K562 (cell line): Measurements from ENCODE around the gene MRPL32. TPM values are rescaled to one million over a fixed set of nuclear protein-coding genes. Genes with fewer than 3 reads are reported as not detected.

ENCODE experiments used
- ATAC-seq: fragments of 200-7000 bp; cut with Tn5 transposase; 3 replicates; pipeline ENCODE4 v1.9.1; 2020; ENCODE audit warnings: moderate library complexity
- BruUV-seq: library from RNA; stranded (reverse); fragments of 400-500 nt; replicated peaks from 2 replicates; lab custom pipeline; 2021; lab: Mats Ljungman, UMichigan
- CTCF ChIA-PET: fragments of 300-600 bp; formaldehyde crosslinking; extraction: SDS; loops from one replicate; lab custom pipeline; 2021; ENCODE audit warnings: low intra/inter-chr PET ratio; lab: Yijun Ruan, JAX
- POLR2A ChIA-PET: fragments of 300-600, 350-650 bp; sonication (Branson Sonifier 250); formaldehyde crosslinking; extraction: SDS; loops from one replicate; lab custom pipeline; 2021; ENCODE audit warnings: antibody characterized with exemption, inconsistent platforms; lab: Yijun Ruan, JAX
- DNase-seq, 4 experiments: peaks; one replicate each; pipeline versions ENCODE4 v3.0.0 to v3.0.0-alpha.2; 2011 to 2018; ENCODE audit warnings: low spot score in 3 of 4, mixed read lengths in 3 of 4; ENCODE audit errors: extremely low read depth in 1 of 4
- FAIRE-seq: peaks from 2 replicates; lab custom pipeline; 2011; peaks lifted over from hg19 to GRCh38; lab: Jason Lieb, UNC
- H2AFZ ChIP-seq: 2 replicates; pipeline ENCODE4 v1.6.0; 2011; ENCODE audit warnings: low read depth, low read length, control low read depth, inconsistent platforms
- H3K27ac ChIP-seq: fragments of 200-600 bp; 3 replicates; pipeline ENCODE4 v1.8.0; 2011; ENCODE audit warnings: low read depth, mild to moderate bottlenecking, control low read depth, inconsistent platforms, low read length, moderate library complexity, mixed read lengths; ENCODE audit errors: extremely low read depth
- H3K27me3 ChIP-seq, 2 experiments: fragments of 300-600 bp in 1 of 2; 2 replicates in 1 of 2; 3 replicates in 1 of 2; pipeline versions ENCODE4 v1.6.0 to v1.8.0; 2011; ENCODE audit warnings: inconsistent platforms in 2 of 2, low read length in 2 of 2, mild to moderate bottlenecking in 1 of 2, mixed read lengths in 1 of 2, moderate library complexity in 1 of 2; ENCODE audit not compliant: control insufficient read depth in 2 of 2, insufficient read depth in 2 of 2
- H3K36me3 ChIP-seq: fragments of 300-600 bp; 3 replicates; pipeline ENCODE4 v1.8.0; 2011; ENCODE audit warnings: mild to moderate bottlenecking, low read length, inconsistent platforms; ENCODE audit not compliant: control insufficient read depth, insufficient read depth
- H3K4me1 ChIP-seq, 2 experiments: fragments of 200-600 bp in 1 of 2; replicated peaks in 1 of 2; 2 replicates in 1 of 2; 3 replicates in 1 of 2; pipeline versions ENCODE4 v1.5.1 to v1.8.0; 2011; ENCODE audit warnings: inconsistent platforms in 2 of 2, low read length in 2 of 2, mild to moderate bottlenecking in 1 of 2, mixed read lengths in 1 of 2, moderate library complexity in 1 of 2; ENCODE audit not compliant: control insufficient read depth in 2 of 2, insufficient read depth in 2 of 2
- H3K4me2 ChIP-seq: 2 replicates; pipeline ENCODE4 v1.6.1; 2011; ENCODE audit warnings: low read length, control low read depth, inconsistent platforms, mixed read lengths; ENCODE audit not compliant: insufficient read depth
- H3K4me3 ChIP-seq: fragments of 200-600 bp; sonication (generic), shearing (Covaris generic); 2 replicates; pipeline ENCODE4 v1.5.1; 2016; ENCODE audit warnings: control low read depth, inconsistent platforms
- H3K79me2 ChIP-seq: fragments of 200-600 bp; 3 replicates; pipeline ENCODE4 v1.8.0; 2011; ENCODE audit warnings: low read length, inconsistent platforms; ENCODE audit not compliant: control insufficient read depth, insufficient read depth
- H3K9ac ChIP-seq, 2 experiments: 2 replicates each; pipeline versions ENCODE4 v1.6.0 to v1.6.1; 2011; ENCODE audit warnings: low read depth in 2 of 2, low read length in 2 of 2, control low read depth in 1 of 2, inconsistent platforms in 1 of 2, mild to moderate bottlenecking in 1 of 2, mixed read lengths in 1 of 2; ENCODE audit not compliant: insufficient read depth in 1 of 2
- H3K9me1 ChIP-seq: one replicate; pipeline ENCODE4 v1.6.0; 2011; ENCODE audit warnings: inconsistent platforms, mild to moderate bottlenecking, low read length, moderate library complexity; ENCODE audit not compliant: control insufficient read depth, insufficient read depth
- H3K9me3 ChIP-seq: replicated peaks from 2 replicates; pipeline ENCODE4 v1.5.1; 2011; ENCODE audit warnings: low read depth, low read length, inconsistent platforms; ENCODE audit not compliant: control insufficient read depth, insufficient read depth
- H4K20me1 ChIP-seq: replicated peaks from 2 replicates; pipeline ENCODE4 v1.6.1; 2011; ENCODE audit warnings: low read length, inconsistent platforms, mixed read lengths; ENCODE audit not compliant: control insufficient read depth, insufficient read depth
- CBX3 ChIP-seq, 2 experiments: IDR thresholded peaks; 1 replicate in 1 of 2; 2 replicates in 1 of 2; pipeline ENCODE4 v1.6.1; 2012; ENCODE audit warnings: inconsistent platforms in 2 of 2, low read length in 2 of 2, borderline replicate concordance in 1 of 2, control low read depth in 1 of 2
- CSDE1 ChIP-seq, 2 experiments: fragments of 450-650 bp; IDR thresholded peaks; 2 replicates each; pipeline ENCODE4 v1.6.1; 2016; ENCODE audit warnings: mild to moderate bottlenecking in 1 of 2
- EGR1 ChIP-seq: fragments of 450-650 bp; conservative IDR thresholded peaks from 2 replicates; pipeline ENCODE4 v1.6.1; 2017; ENCODE audit warnings: mild to moderate bottlenecking
- GATAD2B ChIP-seq: fragments of 450-650 bp; IDR thresholded peaks from 2 replicates; pipeline ENCODE4 v1.6.1; 2017; ENCODE audit warnings: mild to moderate bottlenecking, borderline replicate concordance
- PHTF2 ChIP-seq: fragments of 250-450 bp; sonication (Bioruptor Pico); IDR thresholded peaks from 2 replicates; pipeline ENCODE4 v1.5.0; 2021; ENCODE audit warnings: mild to moderate bottlenecking
- POLR2AphosphoS5 ChIP-seq: IDR thresholded peaks from 2 replicates; pipeline ENCODE4 v1.6.1; 2011; ENCODE audit warnings: mild to moderate bottlenecking, low read depth, low read length, moderate library complexity; ENCODE audit not compliant: control insufficient read depth, insufficient read depth
- TGIF2 ChIP-seq: sonication (generic); formaldehyde crosslinking; IDR thresholded peaks from 2 replicates; pipeline ENCODE4 v1.8.1; 2022; ENCODE audit warnings: mild to moderate bottlenecking, missing genetic modification reagents, moderate library complexity
- TRIM24 ChIP-seq, 2 experiments: fragments of 450-650 bp; IDR thresholded peaks; 2 replicates each; pipeline ENCODE4 v1.6.1; 2016
- XRCC4 ChIP-seq: IDR thresholded peaks from one replicate; pipeline ENCODE4 v1.6.1; 2011; ENCODE audit not compliant: insufficient read depth, insufficient read length; ENCODE audit errors: extremely low read depth
- ZFP36 ChIP-seq: fragments of 150-350 bp; IDR thresholded peaks from 2 replicates; pipeline ENCODE4 v1.6.1; 2018; ENCODE audit warnings: low read length, low read depth; ENCODE audit not compliant: partially characterized antibody
- ZNF785 ChIP-seq: fragments of 250-450 bp; sonication (Bioruptor Pico); IDR thresholded peaks from 2 replicates; pipeline ENCODE4 v1.4.0; 2020; ENCODE audit warnings: mild to moderate bottlenecking
- WGBS: fragments of 100-300 bp; shearing (Covaris generic); methylation state at CpG from one replicate; pipeline ENCODE4 v1.1.6; 2016; ENCODE audit warnings: low coverage, mixed read lengths; ENCODE audit not compliant: insufficient coverage; ENCODE audit errors: missing lambda C conversion rate; 5-methylcytosine and 5-hydroxymethylcytosine counted together
- in situ Hi-C: fragments of 300-500 bp; cut with MboI; formaldehyde crosslinking; loops from 4 replicates; pipeline ENCODE4 v1.15.0; 2018; ENCODE audit warnings: inconsistent platforms, mixed read lengths
- intact Hi-C: fragments of 100-400 bp; cut with micrococcal nuclease; formaldehyde crosslinking; loops from 2 replicates; pipeline ENCODE4 v1.14.2; 2022
- polyA plus RNA-seq, 8 experiments: library from polyadenylated mRNA; depleted of rRNA in 4 of 8; stranded (reverse) in 5 of 8; unstranded in 3 of 8; fragments of >200 nt; fragmentation: Nextera tagmentation in 2 of 8; fragmentation: Illumina TruSeq in 1 of 8; extraction: Ambion mirVana in 2 of 8; extraction: Trizol in 1 of 8; gene quantifications; 2 replicates each; pipeline versions ENCODE4 v1.2.1 to v1.2.3, GENCODE V29; 2011 to 2014; ENCODE audit warnings: inconsistent platforms in 1 of 8, missing spikeins in 1 of 8
- total RNA-seq, 7 experiments: library from RNA; depleted of rRNA in 6 of 7; stranded (reverse); fragments of >200 nt in 6 of 7; fragmentation: Illumina TruSeq in 2 of 7; extraction: Trizol in 2 of 7; gene quantifications; 2 replicates each; pipeline versions ENCODE4 v1.2.1 to v1.2.3, GENCODE V29; 2011 to 2021; ENCODE audit warnings: low replicate concordance in 1 of 7
- TF ChIP-seq, protein P1 (sequence below): IDR thresholded peaks from 2 replicates; pipeline ENCODE4 v1.6.1; 2012; ENCODE audit warnings: low read depth, low read length, improper control_type of control experiment, borderline replicate concordance
- TF ChIP-seq, protein P2 (sequence below), 2 experiments: fragments of 450-650 bp in 1 of 2; sonication (generic) in 1 of 2; formaldehyde crosslinking; conservative IDR thresholded peaks; 2 replicates each; pipeline versions ENCODE4 v1.4.0 to v1.8.1; 2020 to 2022; ENCODE audit warnings: mild to moderate bottlenecking in 1 of 2, missing genetic modification reagents in 1 of 2

MRPL32 gene
- total and polyA plus RNA-seq, 9 of the 15 experiments (the other 6 are each of a cell fraction or from before 2014, with no cell fraction given) = 75.5 to 351 (median 138) TPM

DNA sequence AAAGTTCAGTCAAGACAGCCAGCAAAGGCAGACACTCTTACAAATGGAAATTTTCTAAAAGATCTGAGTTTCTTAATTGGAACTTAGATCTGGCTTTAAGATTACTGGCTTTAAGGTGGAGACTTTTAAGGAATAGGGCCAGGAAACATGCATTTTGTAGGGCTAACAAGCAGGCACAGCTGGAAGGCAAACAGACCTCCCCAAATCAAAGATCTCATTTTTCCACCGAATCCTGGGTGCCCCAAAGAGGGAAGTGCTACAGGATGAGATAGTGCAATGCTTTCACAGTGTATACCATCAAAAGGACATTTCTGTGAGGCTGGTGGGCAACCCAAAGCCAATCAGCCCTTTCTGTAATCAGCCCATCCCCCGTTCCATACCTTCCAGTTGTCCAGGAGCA is 27.4 kb downstream of the MRPL32 start (continued):
- TF ChIP-seq, protein P1, sequence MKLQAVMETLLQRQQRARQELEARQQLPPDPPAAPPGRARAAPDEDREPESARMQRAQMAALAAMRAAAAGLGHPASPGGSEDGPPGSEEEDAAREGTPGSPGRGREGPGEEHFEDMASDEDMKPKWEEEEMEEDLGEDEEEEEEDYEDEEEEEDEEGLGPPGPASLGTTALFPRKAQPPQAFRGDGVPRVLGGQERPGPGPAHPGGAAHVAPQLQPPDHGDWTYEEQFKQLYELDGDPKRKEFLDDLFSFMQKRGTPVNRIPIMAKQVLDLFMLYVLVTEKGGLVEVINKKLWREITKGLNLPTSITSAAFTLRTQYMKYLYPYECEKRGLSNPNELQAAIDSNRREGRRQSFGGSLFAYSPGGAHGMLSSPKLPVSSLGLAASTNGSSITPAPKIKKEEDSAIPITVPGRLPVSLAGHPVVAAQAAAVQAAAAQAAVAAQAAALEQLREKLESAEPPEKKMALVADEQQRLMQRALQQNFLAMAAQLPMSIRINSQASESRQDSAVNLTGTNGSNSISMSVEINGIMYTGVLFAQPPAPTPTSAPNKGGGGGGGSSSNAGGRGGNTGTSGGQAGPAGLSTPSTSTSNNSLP = no peak
- TF ChIP-seq CSDE1 (IDR thresholded peaks at IDR 0.05) (no peak), PHTF2 (no peak), TRIM24 (IDR thresholded peaks at IDR 0.05) (peak; percentile 23 to 76; a peak in 2 of 4 replicates), POLR2AphosphoS5 (no peak), TGIF2 (CRISPR knock-in tag) (no peak), XRCC4 (no peak), CBX3 (IDR thresholded peaks at IDR 0.05; ENCODE audit: borderline replicate concordance in 1 of 2, low read length in 2 of 2) (peak in 1 of 2 experiments; percentile 63; a peak in 1 of 3 replicates)

DNA sequence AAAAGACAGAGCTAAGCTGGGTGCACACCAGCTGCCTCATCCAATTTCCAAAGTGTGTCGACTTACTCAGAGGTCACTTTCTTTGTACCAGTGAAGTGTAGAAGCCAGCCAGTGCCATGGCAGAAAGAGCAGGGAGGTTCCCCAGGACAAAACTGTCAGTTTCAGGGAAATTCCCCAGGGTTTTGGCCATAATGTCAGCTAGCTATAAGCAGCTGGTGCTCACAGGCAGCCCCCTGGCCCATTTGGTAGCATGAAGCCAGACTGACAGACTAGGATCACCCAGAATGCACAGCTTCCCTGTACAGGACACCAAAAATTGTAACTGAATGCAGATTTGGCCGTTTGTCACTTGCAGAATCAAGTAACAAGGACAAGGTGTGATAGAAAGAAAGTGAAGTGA is 28.6 kb downstream of the MRPL32 start:
- no peak overlapping the region for H3K27ac ChIP-seq
- intact Hi-C loops = no loop called here
- DNase-seq = no peak
- no peaks in the 10 kb centered on the region for H3K27me3 ChIP-seq
- H3K36me3 ChIP-seq = no peaks in the 10 kb centered on the region
- WGBS = 9% methylated on average over 2 of the region's 2 CpGs
- ATAC-seq = no peak
- peaks cover 0 to 12% of the 10 kb centered on the region in 2 experiments; a peak in 2 of 5 replicates for H3K4me1 ChIP-seq
- in situ Hi-C loops = no loop called here
- no peak overlapping the region for H3K4me2 ChIP-seq
- no peak overlapping the region for H3K4me3 ChIP-seq
- no peaks in the 10 kb centered on the region for H3K9me1 ChIP-seq
- TF ChIP-seq EGR1 (no peak), GATAD2B (no peak), ZFP36 (no peak), ZNF785 (no peak)
- TF ChIP-seq, protein P2, sequence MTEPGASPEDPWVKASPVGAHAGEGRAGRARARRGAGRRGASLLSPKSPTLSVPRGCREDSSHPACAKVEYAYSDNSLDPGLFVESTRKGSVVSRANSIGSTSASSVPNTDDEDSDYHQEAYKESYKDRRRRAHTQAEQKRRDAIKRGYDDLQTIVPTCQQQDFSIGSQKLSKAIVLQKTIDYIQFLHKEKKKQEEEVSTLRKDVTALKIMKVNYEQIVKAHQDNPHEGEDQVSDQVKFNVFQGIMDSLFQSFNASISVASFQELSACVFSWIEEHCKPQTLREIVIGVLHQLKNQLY (CRISPR knock-in tag; conservative IDR thresholded peaks at IDR 0.05) = no peak
- no peak overlapping the region for H3K9ac ChIP-seq
- no peaks in the 10 kb centered on the region for H4K20me1 ChIP-seq
- CTCF ChIA-PET = no interaction called here
- no peaks in the 10 kb centered on the region for H3K79me2 ChIP-seq
- POLR2A ChIA-PET = interaction anchor here (1.1 kb wide), 1 partner anchor 10 kb away, joined by 3 read pairs; no protein-coding TSS in a partner anchor
- FAIRE-seq = no peak
- BruUV-seq = no TSS peak
- peaks cover 10% of the 10 kb centered on the region for H3K9me3 ChIP-seq
- H2AFZ ChIP-seq = no peak overlapping the region
